Measurements from ENCODE around the gene BTBD9. TPM values are rescaled to one million over a fixed set of nuclear protein-coding genes. Genes with fewer than 3 reads are reported as not detected.

The BTBD9 gene
- total RNA-seq, 1 donor from 2014 or later = 24.1 TPM

GRCh38 chr6:38305995-38306681 is 333.6 kb downstream of the BTBD9 start:
- no peak for DNase-seq (ENCODE audit: extremely low spot score in 2 of 2)
- intact Hi-C loops (cut with DNase I) = no loop called here
- TF ChIP-seq POLR2AphosphoS5 (IDR thresholded peaks at IDR 0.05; ENCODE audit: insufficient read depth in 1 of 2, low read depth in 1 of 2) = no peak
- no peak for TF ChIP-seq POLR2A (IDR thresholded peaks at IDR 0.05)
- no peak for TF ChIP-seq CTCF (IDR thresholded peaks at IDR 0.05)
- H3K4me1 ChIP-seq = no peaks in the 10 kb centered on the region
- no peaks in the 10 kb centered on the region for H3K9me3 ChIP-seq
- H3K27ac ChIP-seq = no peak overlapping the region
- H3K27me3 ChIP-seq = no peaks in the 10 kb centered on the region
- no peak overlapping the region for H3K4me3 ChIP-seq
- H3K36me3 ChIP-seq = no peaks in the 10 kb centered on the region

GRCh38 chr6:38302838-38303237 is 336.9 kb downstream of the BTBD9 start:
- intact Hi-C loops (cut with DNase I) = no loop called here
- Histone ChIP-seq H3K27ac (no peak overlapping the region), H3K36me3 (no peaks in the 10 kb centered on the region), H3K27me3 (no peaks in the 10 kb centered on the region), H3K4me3 (no peak overlapping the region), H3K9me3 (no peaks in the 10 kb centered on the region), H3K4me1 (no peaks in the 10 kb centered on the region)
- TF ChIP-seq CTCF (IDR thresholded peaks at IDR 0.05) (no peak), POLR2AphosphoS5 (IDR thresholded peaks at IDR 0.05; ENCODE audit: insufficient read depth in 1 of 2, low read depth in 1 of 2) (no peak), POLR2A (IDR thresholded peaks at IDR 0.05) (no peak)
- no peak for DNase-seq (ENCODE audit: extremely low spot score in 2 of 2)

GRCh38 chr6:38302081-38302480 is 337.6 kb downstream of the BTBD9 start:
- H3K27me3 ChIP-seq = no peaks in the 10 kb centered on the region
- H3K9me3 ChIP-seq = no peaks in the 10 kb centered on the region
- no peak for DNase-seq (ENCODE audit: extremely low spot score in 2 of 2)
- no peak overlapping the region for H3K27ac ChIP-seq
- no peaks in the 10 kb centered on the region for H3K36me3 ChIP-seq
- no peak overlapping the region for H3K4me3 ChIP-seq
- TF ChIP-seq POLR2AphosphoS5 (IDR thresholded peaks at IDR 0.05; ENCODE audit: insufficient read depth in 1 of 2, low read depth in 1 of 2) = no peak
- TF ChIP-seq CTCF (IDR thresholded peaks at IDR 0.05) = no peak
- TF ChIP-seq POLR2A (IDR thresholded peaks at IDR 0.05) = no peak
- intact Hi-C loops (cut with DNase I) = no loop called here
- H3K4me1 ChIP-seq = no peaks in the 10 kb centered on the region

- H3K36me3 ChIP-seq = no peaks in the 10 kb centered on the region
- no peak overlapping the region for H3K4me3 ChIP-seq
- intact Hi-C loops (cut with DNase I) = no loop called here
- DNase-seq (ENCODE audit: extremely low spot score in 2 of 2) = no peak
- no peak overlapping the region for H3K27ac ChIP-seq
- TF ChIP-seq POLR2A (IDR thresholded peaks at IDR 0.05) = no peak
- TF ChIP-seq CTCF (IDR thresholded peaks at IDR 0.05) = no peak
- no peak for TF ChIP-seq POLR2AphosphoS5 (IDR thresholded peaks at IDR 0.05; ENCODE audit: insufficient read depth in 1 of 2, low read depth in 1 of 2)
- H3K4me1 ChIP-seq = no peaks in the 10 kb centered on the region
- H3K9me3 ChIP-seq = no peaks in the 10 kb centered on the region
- no peaks in the 10 kb centered on the region for H3K27me3 ChIP-seq
These were observed 349.5 kb downstream of the BTBD9 start for GRCh38 chr6:38290133-38290799.

- Histone ChIP-seq H3K36me3 (no peaks in the 10 kb centered on the region), H3K4me1 (no peaks in the 10 kb centered on the region), H3K27me3 (no peaks in the 10 kb centered on the region), H3K27ac (no peak overlapping the region), H3K4me3 (no peak overlapping the region), H3K9me3 (no peaks in the 10 kb centered on the region)
- DNase-seq (ENCODE audit: extremely low spot score in 2 of 2) = no peak
- intact Hi-C loops (cut with DNase I) = no loop called here
- no peak for TF ChIP-seq CTCF (IDR thresholded peaks at IDR 0.05)
- TF ChIP-seq POLR2A (IDR thresholded peaks at IDR 0.05) = no peak
- TF ChIP-seq POLR2AphosphoS5 (IDR thresholded peaks at IDR 0.05; ENCODE audit: insufficient read depth in 1 of 2, low read depth in 1 of 2) = no peak
These were observed 352.2 kb downstream of the BTBD9 start for GRCh38 chr6:38287487-38287886.

Data from vagina (tissue), 2 donors.